K562 (cell line): Measurements from ENCODE around the gene RAD50. TPM values are rescaled to one million over a fixed set of nuclear protein-coding genes. Genes with fewer than 3 reads are reported as not detected.

Source experiments
- BDP1 ChIP-seq: IDR thresholded peaks from 3 replicates; pipeline ENCODE4 v1.6.1; 2011; ENCODE audit not compliant: insufficient read length, insufficient read depth
- CHCHD3 ChIP-seq: fragments of 250-450 bp; sonication (Bioruptor Pico); IDR thresholded peaks from 2 replicates; pipeline ENCODE4 v2.1.2; 2022; ENCODE audit warnings: mild to moderate bottlenecking
- CLOCK ChIP-seq: fragments of 250-450 bp; sonication (Bioruptor Pico); IDR thresholded peaks from 2 replicates; pipeline ENCODE4 v1.4.0; 2020; ENCODE audit warnings: mild to moderate bottlenecking, moderate library complexity, borderline replicate concordance
- FOXJ2 ChIP-seq: fragments of 200-800 bp; sonication (Bioruptor generic); IDR thresholded peaks from 2 replicates; pipeline ENCODE4 v1.6.1; 2016; ENCODE audit warnings: missing genetic modification characterization, missing compliant biosample characterization
- GTF2F1 ChIP-seq: IDR thresholded peaks from 2 replicates; pipeline ENCODE4 v1.6.1; 2011; ENCODE audit warnings: low read depth, low read length, improper control_type of control experiment
- HCFC1 ChIP-seq: IDR thresholded peaks from 2 replicates; pipeline ENCODE4 v1.6.1; 2012; ENCODE audit warnings: low read depth, low read length, improper control_type of control experiment
- ID3 ChIP-seq, 2 experiments: fragments of 250-450 bp in 1 of 2; fragments of 450-650 bp in 1 of 2; sonication (Bioruptor Pico) in 1 of 2; IDR thresholded peaks; 2 replicates each; pipeline versions ENCODE4 v1.6.1 to v1.8.0; 2016 to 2021; ENCODE audit warnings: mild to moderate bottlenecking in 2 of 2, moderate library complexity in 2 of 2, missing compliant biosample characterization in 1 of 2, missing genetic modification characterization in 1 of 2
- KDM2B ChIP-seq: fragments of 250-450 bp; sonication (Bioruptor Pico); IDR thresholded peaks from 2 replicates; pipeline ENCODE4 v1.8.0; 2021; ENCODE audit warnings: mild to moderate bottlenecking, moderate library complexity
- L3MBTL2 ChIP-seq: fragments of 450-650 bp; IDR thresholded peaks from 2 replicates; pipeline ENCODE4 v1.6.1; 2016; ENCODE audit warnings: mild to moderate bottlenecking, moderate library complexity
- NCOR1 ChIP-seq: fragments of 450-650 bp; IDR thresholded peaks from 2 replicates; pipeline ENCODE4 v1.6.1; 2016; ENCODE audit warnings: mild to moderate bottlenecking, moderate library complexity
- U2AF1 ChIP-seq: fragments of 200-400 bp; formaldehyde crosslinking; optimal IDR thresholded peaks from 2 replicates; pipeline ENCODE3; 2017; ENCODE audit warnings: mild to moderate bottlenecking, low read depth, low read length, moderate library complexity
- ZBTB40 ChIP-seq, 2 experiments: fragments of 450-650 bp in 1 of 2; sonication (generic) in 1 of 2; formaldehyde crosslinking in 1 of 2; IDR thresholded peaks; 2 replicates each; pipeline versions ENCODE4 v1.7.1 to v1.9.0; 2016 to 2022; ENCODE audit warnings: inconsistent platforms in 1 of 2, mild to moderate bottlenecking in 1 of 2, missing genetic modification reagents in 1 of 2
- ZFP30 ChIP-seq: fragments of 250-450 bp; sonication (Bioruptor Pico); IDR thresholded peaks from 2 replicates; pipeline ENCODE4 v1.8.0; 2022; ENCODE audit warnings: moderate library complexity, mild to moderate bottlenecking, inconsistent platforms, borderline replicate concordance
- ZNF75A ChIP-seq: fragments of 450-650 bp; formaldehyde crosslinking; IDR thresholded peaks from 2 replicates; pipeline ENCODE4 v1.4.0; 2020; ENCODE audit warnings: mild to moderate bottlenecking
- ZNF830 ChIP-seq: fragments of 250-450 bp; sonication (Bioruptor Pico); IDR thresholded peaks from 2 replicates; pipeline ENCODE4 v1.5.0; 2021; ENCODE audit warnings: mild to moderate bottlenecking
- polyA plus RNA-seq, 8 experiments: library from polyadenylated mRNA; depleted of rRNA in 4 of 8; stranded (reverse) in 5 of 8; unstranded in 3 of 8; fragments of >200 nt; fragmentation: Nextera tagmentation in 2 of 8; fragmentation: Illumina TruSeq in 1 of 8; extraction: Ambion mirVana in 2 of 8; extraction: Trizol in 1 of 8; gene quantifications; 2 replicates each; pipeline versions ENCODE4 v1.2.1 to v1.2.3, GENCODE V29; 2011 to 2014; ENCODE audit warnings: inconsistent platforms in 1 of 8, missing spikeins in 1 of 8
- total RNA-seq, 7 experiments: library from RNA; depleted of rRNA in 6 of 7; stranded (reverse); fragments of >200 nt in 6 of 7; fragmentation: Illumina TruSeq in 2 of 7; extraction: Trizol in 2 of 7; gene quantifications; 2 replicates each; pipeline versions ENCODE4 v1.2.1 to v1.2.3, GENCODE V29; 2011 to 2021; ENCODE audit warnings: low replicate concordance in 1 of 7

Gene RAD50
- total and polyA plus RNA-seq, 9 of the 15 experiments (the other 6 are each of a cell fraction or from before 2014, with no cell fraction given), result 15.3 to 74.2 (median 44.1) TPM

- no peak for TF ChIP-seq ID3 (CRISPR knock-in tag; IDR thresholded peaks at IDR 0.05)
- peak; percentile 45 for TF ChIP-seq ID3 (tag; IDR thresholded peaks at IDR 0.05)
- TF ChIP-seq ZBTB40 (IDR thresholded peaks at IDR 0.05), result no peak
- no peak for TF ChIP-seq ZBTB40 (CRISPR knock-in tag; IDR thresholded peaks at IDR 0.05)
- no peak for TF ChIP-seq BDP1
- no peak for TF ChIP-seq CHCHD3 (CRISPR knock-in tag)
- no peak for TF ChIP-seq KDM2B (CRISPR knock-in tag)
- TF ChIP-seq NCOR1, result no peak
- no peak for TF ChIP-seq HCFC1
- TF ChIP-seq ZNF75A (CRISPR knock-in tag), result no peak
- no peak for TF ChIP-seq ZFP30 (CRISPR knock-in tag)
- peak; percentile 31; the same call in 1 of the 2 replicates for TF ChIP-seq FOXJ2 (tag)
- no peak for TF ChIP-seq GTF2F1
- peak; percentile 43; the same call in 1 of the 2 replicates for TF ChIP-seq ZNF830 (CRISPR knock-in tag)
- TF ChIP-seq L3MBTL2, result peak; percentile 77
- TF ChIP-seq CLOCK (CRISPR knock-in tag), result no peak
- no peak for TF ChIP-seq U2AF1
These were observed 106.4 kb downstream of the RAD50 start (continued) for GRCh38 chr5:132662925-132663770.
